Non-pigmented ciliary epithelial cell (primary cell): Measurements from ENCODE around the gene KDF1.

Experiments
- DNase-seq: peaks from one replicate; pipeline ENCODE4 v3.0.0-alpha.2; 2010; ENCODE audit warnings: low read depth

Gene KDF1, protein sequence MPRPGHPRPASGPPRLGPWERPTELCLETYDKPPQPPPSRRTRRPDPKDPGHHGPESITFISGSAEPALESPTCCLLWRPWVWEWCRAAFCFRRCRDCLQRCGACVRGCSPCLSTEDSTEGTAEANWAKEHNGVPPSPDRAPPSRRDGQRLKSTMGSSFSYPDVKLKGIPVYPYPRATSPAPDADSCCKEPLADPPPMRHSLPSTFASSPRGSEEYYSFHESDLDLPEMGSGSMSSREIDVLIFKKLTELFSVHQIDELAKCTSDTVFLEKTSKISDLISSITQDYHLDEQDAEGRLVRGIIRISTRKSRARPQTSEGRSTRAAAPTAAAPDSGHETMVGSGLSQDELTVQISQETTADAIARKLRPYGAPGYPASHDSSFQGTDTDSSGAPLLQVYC

GRCh38 chr1:26959722-26960624, at the start of gene KDF1:
Gene KDF1, minus strand, starts transcription at chr1:26960468. Its CDS starts 8,088 bp downstream, at chr1:26952380.
- DNase-seq: no peak

DNA sequence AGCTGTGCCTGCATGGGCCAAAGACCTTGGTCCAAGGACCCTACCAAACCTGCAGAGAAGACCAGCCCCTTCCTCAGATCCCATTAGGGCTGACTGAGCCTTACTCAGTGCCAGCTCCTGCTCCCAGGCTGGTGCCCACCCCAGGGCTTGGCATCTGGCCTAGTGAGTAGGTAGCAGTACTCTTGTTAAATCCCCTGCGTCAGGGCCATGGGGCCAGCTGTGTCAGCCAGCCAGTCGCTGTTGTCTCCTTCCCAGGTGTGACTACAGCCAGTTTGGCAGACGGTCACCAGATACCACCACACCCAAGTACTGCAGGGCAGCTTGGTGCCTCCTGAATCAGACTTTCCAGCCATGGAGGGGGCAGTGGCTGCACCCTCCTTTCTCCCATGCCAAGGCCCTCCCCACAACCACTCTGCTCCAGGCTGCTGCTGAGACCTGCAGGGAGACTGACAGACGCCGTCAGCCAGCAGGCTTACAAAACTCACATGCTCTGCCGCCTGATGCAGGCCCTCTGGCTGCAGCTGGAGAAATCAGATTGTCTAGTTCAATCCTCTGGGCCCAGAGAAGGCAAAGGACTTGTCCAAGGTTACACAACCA, 49.4 kb upstream of the KDF1 start:
- DNase-seq: no peak

- DNase-seq: no peak
Measured at GRCh38 chr1:27007909-27008582, 47.8 kb upstream of the KDF1 start.

- no peak for DNase-seq
Measured at GRCh38 chr1:27006683-27007082, 46.4 kb upstream of the KDF1 start.

- DNase-seq: no peak
Measured at GRCh38 chr1:27005648-27006496, 45.6 kb upstream of the KDF1 start.

GRCh38 chr1:27005166-27005530, 44.9 kb upstream of the KDF1 start:
- no peak for DNase-seq

- no peak for DNase-seq
Measured at GRCh38 chr1:27004471-27005165, 44.4 kb upstream of the KDF1 start.

DNA sequence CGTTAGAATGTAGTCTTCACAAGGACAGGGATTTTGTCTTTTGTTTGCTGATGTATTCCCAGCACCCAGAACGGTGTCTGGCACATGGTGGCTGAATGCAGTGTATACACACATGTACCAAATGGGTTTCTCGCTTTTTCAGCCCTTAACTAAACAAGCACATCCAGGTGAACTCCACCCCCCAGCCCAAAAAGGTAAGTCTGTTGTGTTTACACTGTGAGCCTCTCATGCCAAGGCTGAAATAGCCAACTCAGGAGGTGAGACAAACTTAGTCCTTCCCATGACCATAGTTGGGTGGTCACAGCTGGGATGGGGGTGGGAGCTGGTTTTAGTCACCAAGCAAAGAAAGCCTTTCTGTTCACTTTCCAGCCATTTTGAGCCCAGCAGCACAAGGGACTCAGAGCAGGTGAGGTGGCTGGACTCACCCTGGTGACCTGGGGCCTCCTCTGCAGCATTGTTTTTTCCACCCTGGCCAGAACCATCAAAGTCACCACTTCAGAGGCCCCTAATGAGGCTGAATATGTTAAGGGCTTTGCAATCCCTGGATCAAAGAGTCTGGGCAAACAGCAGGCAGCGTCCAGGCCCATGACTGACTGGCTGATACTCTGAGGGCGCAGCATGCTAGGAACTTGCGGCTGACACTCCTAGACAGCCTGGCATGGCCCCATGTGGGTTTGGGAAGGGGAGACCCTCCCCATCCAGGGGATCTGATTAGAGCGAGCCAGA, 43.6 kb upstream of the KDF1 start:
- DNase-seq: no peak

DNA sequence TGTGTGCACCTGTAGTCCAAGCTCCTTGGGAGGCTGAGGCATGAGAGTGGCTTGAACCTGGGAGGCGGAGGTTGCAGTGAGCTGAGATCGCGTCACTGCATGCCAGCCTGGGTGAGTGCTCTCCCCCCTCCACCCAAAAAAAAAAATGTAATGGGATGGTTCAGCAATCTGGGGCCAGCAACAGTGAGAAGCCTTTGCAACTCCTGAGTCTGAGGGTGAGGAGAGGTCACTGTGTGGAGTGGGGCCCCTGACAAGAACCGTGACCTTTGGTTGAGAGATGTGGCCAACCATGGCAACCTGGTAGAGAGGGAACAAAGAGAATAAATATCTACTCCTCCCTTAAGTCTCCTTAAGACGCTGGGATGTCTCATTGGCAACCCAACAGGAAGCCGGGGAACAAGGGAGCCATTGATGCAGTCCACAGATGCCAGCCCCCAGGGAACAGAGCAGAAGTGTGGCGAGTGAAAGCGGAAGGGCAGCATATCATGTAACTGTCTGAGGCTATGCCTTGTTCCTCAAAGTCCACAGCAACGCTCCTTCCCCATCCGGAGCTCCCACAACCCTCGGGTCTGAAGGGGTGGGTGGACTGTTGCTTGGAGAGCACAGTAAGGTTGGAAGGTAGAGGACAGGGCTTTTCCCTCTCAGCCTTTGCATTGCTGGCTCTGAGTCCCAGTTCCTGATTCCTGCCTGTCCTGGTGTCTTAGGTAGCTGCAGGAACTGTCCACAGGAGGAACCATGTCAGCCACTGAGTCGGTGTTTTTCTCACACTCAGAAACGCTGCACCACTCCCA, 41.5 kb upstream of the KDF1 start:
- no peak for DNase-seq

DNA sequence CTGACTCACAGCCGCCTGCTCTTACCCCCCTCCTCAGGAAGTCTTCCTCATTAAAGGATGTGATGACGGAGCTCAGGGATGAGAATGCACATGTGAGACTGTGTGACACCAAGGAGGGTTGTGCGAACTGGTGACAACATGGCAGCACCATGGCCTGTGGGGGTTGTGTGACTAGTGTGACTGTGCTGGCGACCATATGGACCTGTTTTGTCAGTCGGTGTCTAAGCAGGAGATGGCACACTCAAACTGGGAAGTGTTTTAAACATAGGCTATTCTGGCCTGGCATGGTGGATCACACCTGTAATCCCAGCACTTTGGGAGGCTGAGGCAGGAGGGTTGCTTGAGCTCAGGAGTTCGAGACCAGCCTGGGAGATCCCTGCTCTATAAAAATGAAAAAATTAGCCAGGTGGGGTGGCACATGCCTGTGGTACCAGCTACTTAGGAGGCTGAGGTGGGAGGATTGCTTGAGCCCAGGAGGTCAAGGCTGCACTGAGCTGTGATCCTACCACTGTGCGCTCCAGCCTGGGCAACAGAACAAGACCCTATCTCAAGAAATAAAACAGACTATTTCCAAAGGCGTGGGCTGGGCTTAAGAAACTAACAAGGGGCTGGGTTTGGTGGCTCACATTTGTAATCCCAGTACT, 40.7 kb upstream of the KDF1 start:
- no peak for DNase-seq

DNA sequence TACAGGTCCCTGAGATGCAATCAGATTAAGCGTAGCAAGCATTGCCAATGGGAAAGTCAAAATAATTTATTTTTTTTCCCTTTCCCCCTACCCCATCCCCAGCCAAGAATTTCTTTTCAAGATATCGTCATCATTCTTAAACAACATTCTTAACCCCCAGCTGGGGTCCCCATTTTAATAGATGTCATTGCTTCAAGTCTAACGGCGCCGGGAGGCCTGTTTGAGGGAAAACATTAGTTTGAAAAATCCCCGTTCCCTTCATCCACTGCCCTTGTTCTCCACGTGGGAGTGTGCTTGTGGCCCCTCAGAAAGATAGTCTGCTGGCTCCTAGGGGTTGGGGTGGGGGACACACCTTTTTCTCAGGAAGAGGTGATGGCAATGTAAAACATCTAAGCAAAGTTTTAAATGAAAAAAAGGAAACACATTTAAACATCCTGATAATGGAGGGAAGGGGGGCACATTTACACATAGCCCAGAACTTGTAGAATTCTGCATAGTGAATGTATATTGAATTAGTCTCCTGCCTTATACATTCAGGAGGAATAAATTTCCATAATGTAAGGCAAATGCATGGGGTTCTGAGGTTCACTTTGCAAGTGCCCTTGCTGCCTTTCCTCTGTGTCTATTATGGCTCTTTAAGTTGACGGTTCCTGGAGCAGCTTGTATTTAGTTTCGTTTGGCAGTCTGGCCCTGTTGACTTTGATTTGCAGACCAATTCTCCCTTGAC, 40.0 kb upstream of the KDF1 start:
- DNase-seq: no peak

DNA sequence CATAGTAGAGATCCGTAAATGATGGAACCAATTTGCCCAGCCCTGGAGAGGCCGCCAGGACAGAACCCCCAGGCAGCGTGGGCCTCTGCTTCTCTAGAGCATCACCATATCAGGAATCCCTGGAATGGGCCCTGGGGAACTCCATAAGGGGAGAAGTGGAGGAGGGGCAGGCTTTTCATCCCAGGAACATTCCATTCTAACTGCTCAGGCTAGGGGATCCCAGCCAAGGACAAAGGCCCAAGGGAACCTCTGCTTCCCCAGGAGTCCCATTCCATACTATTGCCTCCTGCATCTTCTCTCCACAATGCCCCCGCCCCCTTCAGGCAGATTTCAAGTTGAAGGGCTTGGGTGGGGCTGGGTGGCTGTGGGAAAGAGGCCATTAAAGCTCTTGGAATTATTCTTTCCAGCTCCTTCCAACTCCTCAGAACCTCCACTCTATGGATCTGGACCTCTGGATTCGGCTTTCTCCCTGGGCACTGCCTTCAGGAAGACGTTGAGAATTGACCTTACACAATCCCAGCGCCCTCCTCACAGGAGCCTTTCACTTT, 39.2 kb upstream of the KDF1 start:
- peak; percentile 93 for DNase-seq

DNA sequence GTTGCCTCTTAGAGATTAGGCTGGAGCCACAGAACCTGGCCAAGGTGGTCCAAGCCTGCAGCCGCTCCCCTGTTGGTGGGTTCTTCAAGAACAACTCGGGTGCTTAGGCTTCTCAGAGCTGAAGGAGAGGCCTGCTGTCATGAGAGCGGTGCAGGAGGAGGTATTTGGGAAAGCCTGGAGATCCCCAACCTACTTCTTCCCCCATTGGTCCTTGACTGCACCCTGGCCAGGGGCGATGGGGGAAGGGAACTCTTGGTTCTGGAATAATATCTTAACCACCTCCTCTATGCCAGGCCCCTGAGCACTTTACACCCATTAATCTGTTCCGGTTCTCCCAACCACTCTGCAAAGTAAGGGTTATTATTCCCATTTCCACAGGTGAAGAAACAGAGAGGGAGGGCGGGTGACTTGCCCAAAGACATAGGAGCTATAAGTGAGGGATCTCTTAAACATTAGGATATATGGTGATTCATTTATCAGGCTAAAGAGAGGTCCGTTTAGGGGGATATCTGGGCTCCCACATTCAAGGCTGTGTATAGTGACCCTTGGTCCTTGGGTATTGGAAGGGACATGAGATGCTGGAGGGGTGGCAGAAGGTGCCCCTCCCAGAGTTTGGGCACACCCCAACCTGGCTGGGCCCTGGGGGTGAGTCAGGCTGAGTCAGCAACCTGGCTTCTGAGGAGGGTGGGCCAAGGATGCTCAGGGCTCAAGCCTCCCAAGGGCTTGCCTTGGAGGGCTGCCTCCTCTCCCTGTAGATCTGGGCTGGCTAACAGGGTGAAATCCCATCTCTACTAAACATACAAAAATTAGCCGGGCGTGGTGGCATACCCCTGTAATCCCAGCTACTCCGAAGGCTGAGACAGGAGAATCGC, 38.4 kb upstream of the KDF1 start:
- no peak for DNase-seq

- DNase-seq: no peak
Measured at GRCh38 chr1:26996665-26997064, 36.4 kb upstream of the KDF1 start.

DNA sequence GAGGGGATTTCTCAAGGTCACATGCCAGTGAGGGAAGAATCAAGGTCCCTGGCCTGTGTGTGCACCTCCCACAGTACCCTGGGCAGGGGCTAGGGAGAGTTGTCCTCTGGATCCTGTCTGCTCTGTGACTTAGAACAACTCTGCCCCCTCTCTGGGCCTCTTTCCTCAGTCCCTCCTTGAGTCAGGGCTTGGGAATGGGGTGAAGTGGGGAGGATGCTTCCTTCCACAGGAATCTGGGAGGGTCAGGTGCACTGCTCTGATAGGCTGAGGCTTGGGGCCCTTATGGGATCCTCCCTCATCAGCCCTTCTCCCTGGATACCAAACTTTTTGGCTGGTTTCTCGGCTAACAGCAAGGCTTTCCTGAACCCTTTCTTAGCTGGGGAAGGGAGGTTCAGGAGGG, 35.8 kb upstream of the KDF1 start:
- DNase-seq: no peak

DNA sequence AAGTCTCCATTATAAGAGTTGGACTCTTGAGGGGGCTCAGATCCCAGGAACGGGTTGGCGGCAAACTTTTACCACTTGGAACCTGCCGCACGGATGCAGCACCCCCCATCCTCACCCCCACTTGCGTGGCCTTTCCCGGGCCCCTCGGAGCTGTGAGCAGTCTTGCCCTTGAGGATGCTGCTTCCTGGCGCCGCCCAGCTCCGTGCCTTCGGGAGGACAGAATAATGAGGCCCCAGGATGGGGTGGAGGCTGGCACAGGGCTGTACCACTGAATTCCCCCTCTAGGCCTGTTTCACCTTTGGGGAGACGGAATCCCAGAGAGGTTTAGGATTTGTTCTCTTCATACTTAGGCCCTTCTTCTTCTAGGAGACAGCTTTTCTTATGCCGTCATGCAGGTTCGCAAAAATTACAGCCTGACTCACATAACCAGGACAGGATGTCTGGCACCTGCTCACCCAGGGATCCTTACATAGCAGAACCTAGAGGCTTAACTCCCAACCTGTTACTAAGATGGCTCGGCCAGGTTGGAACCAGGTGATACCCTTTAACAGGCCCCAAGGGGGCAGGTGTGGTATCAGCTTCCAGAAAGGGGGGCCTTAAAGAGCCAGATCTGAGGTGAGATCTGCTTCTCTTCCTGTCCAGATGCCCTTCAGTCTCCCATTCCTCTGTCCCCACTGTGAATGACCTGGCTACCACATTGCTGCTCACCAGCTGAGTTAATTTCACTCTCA, 34.7 kb upstream of the KDF1 start:
- DNase-seq: no peak
